IMR-90 (cell line): ENCODE measurements around the gene GPR152. TPM values are rescaled to one million over a fixed set of nuclear protein-coding genes. Genes with fewer than 3 reads are reported as not detected.

Source experiments
- ATAC-seq: fragments of 200-7000 bp; cut with Tn5 transposase; 2 replicates; pipeline ENCODE4 v1.9.1; 2020; ENCODE audit warnings: low read depth, mild to moderate bottlenecking, moderate library complexity
- BruUV-seq: library from RNA; stranded (reverse); fragments of 400-500 nt; replicated peaks from 2 replicates; lab custom pipeline; 2021; lab: Mats Ljungman, UMichigan
- CTCF ChIA-PET: fragments of 300-600 bp; formaldehyde crosslinking; extraction: SDS; loops from one replicate; lab custom pipeline; 2021; ENCODE audit warnings: antibody characterized with exemption; lab: Yijun Ruan, JAX
- POLR2A ChIA-PET: fragments of 300-600 bp; sonication (Branson Sonifier 250); formaldehyde crosslinking; loops from one replicate; lab custom pipeline; 2022; ENCODE audit warnings: antibody characterized with exemption; ENCODE audit not compliant: unreplicated experiment; lab: Charles Lee
- DNase-seq: peaks from one replicate; pipeline ENCODE4 v3.0.0; 2013
- H2AFZ ChIP-seq: replicated peaks from 2 replicates; pipeline ENCODE3; 2013; ENCODE audit warnings: low read length, mild to moderate bottlenecking; ENCODE audit not compliant: poor library complexity
- H2AK5ac ChIP-seq: 2 replicates; pipeline ENCODE4 v1.6.1; 2013; ENCODE audit warnings: low read depth, low read length, inconsistent platforms
- H2AK9ac ChIP-seq: replicated peaks from 2 replicates; pipeline ENCODE3; 2013; ENCODE audit warnings: mild to moderate bottlenecking, low read depth, low read length, moderate library complexity; ENCODE audit not compliant: poor library complexity
- H2BK120ac ChIP-seq: 2 replicates; pipeline ENCODE4 v1.6.1; 2013; ENCODE audit warnings: low read depth, low read length, inconsistent platforms
- H2BK15ac ChIP-seq: 3 replicates; pipeline ENCODE4 v1.6.1; 2013; ENCODE audit warnings: low read depth, low read length, inconsistent platforms
- H2BK20ac ChIP-seq: 2 replicates; pipeline ENCODE4 v1.6.1; 2013; ENCODE audit warnings: low read depth, mild to moderate bottlenecking, inconsistent platforms, low read length, moderate library complexity
- H2BK5ac ChIP-seq: 2 replicates; pipeline ENCODE4 v1.6.1; 2013; ENCODE audit warnings: mild to moderate bottlenecking, low read depth, low read length, inconsistent platforms; ENCODE audit not compliant: poor library complexity, severe bottlenecking
- H3K14ac ChIP-seq: replicated peaks from 2 replicates; pipeline ENCODE4 v1.6.1; 2013; ENCODE audit warnings: low read depth, low read length, inconsistent platforms
- H3K18ac ChIP-seq: 2 replicates; pipeline ENCODE4 v1.6.1; 2013; ENCODE audit warnings: low read depth, low read length, control low read depth
- H3K23ac ChIP-seq: 2 replicates; pipeline ENCODE4 v1.6.1; 2013; ENCODE audit warnings: low read depth, low read length, inconsistent platforms
- H3K27ac ChIP-seq: 2 replicates; pipeline ENCODE4 v1.5.1; 2013; ENCODE audit warnings: mild to moderate bottlenecking, control low read depth, low read length; ENCODE audit not compliant: insufficient read depth
- H3K27me3 ChIP-seq: 2 replicates; pipeline ENCODE4 v1.6.1; 2013; ENCODE audit warnings: low read length; ENCODE audit not compliant: control insufficient read depth, insufficient read depth
- H3K36me3 ChIP-seq: 2 replicates; pipeline ENCODE4 v1.6.1; 2013; ENCODE audit warnings: low read length, mixed read lengths; ENCODE audit not compliant: control insufficient read depth, insufficient read depth
- H3K4ac ChIP-seq: 2 replicates; pipeline ENCODE4 v1.6.1; 2013; ENCODE audit warnings: low read depth, low read length, inconsistent platforms
- H3K4me1 ChIP-seq: 2 replicates; pipeline ENCODE4 v1.6.1; 2013; ENCODE audit warnings: low read length, mixed read lengths; ENCODE audit not compliant: control insufficient read depth, insufficient read depth
- H3K4me2 ChIP-seq: 2 replicates; pipeline ENCODE4 v1.6.1; 2013; ENCODE audit warnings: low read depth, mild to moderate bottlenecking, control low read depth, low read length, moderate library complexity
- H3K4me3 ChIP-seq: 2 replicates; pipeline ENCODE4 v1.5.1; 2013; ENCODE audit warnings: low read depth, mild to moderate bottlenecking, control low read depth, low read length, moderate library complexity; ENCODE audit not compliant: insufficient read depth
- H3K56ac ChIP-seq: 2 replicates; pipeline ENCODE4 v1.6.1; 2013; ENCODE audit warnings: low read length, inconsistent platforms; ENCODE audit not compliant: insufficient read depth; ENCODE audit errors: extremely low read depth
- H3K79me1 ChIP-seq, 2 experiments: 2 replicates each; pipeline ENCODE4 v1.6.1; 2013; ENCODE audit warnings: low read length in 2 of 2, inconsistent platforms in 1 of 2, low read depth in 1 of 2
- H3K9ac ChIP-seq: 2 replicates; pipeline ENCODE4 v1.6.1; 2013; ENCODE audit warnings: low read depth, low read length, control low read depth
- H3K9me1 ChIP-seq: 2 replicates; pipeline ENCODE4 v1.6.1; 2013; ENCODE audit warnings: low read length, inconsistent platforms; ENCODE audit not compliant: insufficient read depth
- H3K9me3 ChIP-seq: 2 replicates; pipeline ENCODE4 v1.6.1; 2013; ENCODE audit warnings: low read length; ENCODE audit not compliant: control insufficient read depth, insufficient read depth
- H4K20me1 ChIP-seq: 2 replicates; pipeline ENCODE4 v1.6.1; 2013; ENCODE audit warnings: low read length, inconsistent platforms; ENCODE audit not compliant: insufficient read depth
- H4K5ac ChIP-seq: 2 replicates; pipeline ENCODE4 v1.6.1; 2013; ENCODE audit warnings: mild to moderate bottlenecking, low read depth, low read length, control low read depth
- H4K8ac ChIP-seq, 2 experiments: 2 replicates each; pipeline ENCODE4 v1.6.1; 2013; ENCODE audit warnings: low read depth in 2 of 2, low read length in 2 of 2, control low read depth in 1 of 2, inconsistent platforms in 1 of 2
- H4K91ac ChIP-seq: 2 replicates; pipeline ENCODE4 v1.6.1; 2013; ENCODE audit warnings: low read depth, low read length, inconsistent platforms; ENCODE audit not compliant: insufficient read depth
- CTCF ChIP-seq: conservative IDR thresholded peaks from 2 replicates; pipeline ENCODE4 v1.5.1; 2012; ENCODE audit warnings: mild to moderate bottlenecking, low read depth, low read length, improper control_type of control experiment
- ELK1 ChIP-seq: fragments of 150-350 bp; IDR thresholded peaks from 2 replicates; pipeline ENCODE4 v1.6.1; 2016; ENCODE audit warnings: low read depth, mild to moderate bottlenecking, low read length, moderate library complexity, borderline replicate concordance
- MAFK ChIP-seq: IDR thresholded peaks from 2 replicates; pipeline ENCODE4 v1.6.1; 2012; ENCODE audit warnings: low read depth, low read length, improper control_type of control experiment
- MXI1 ChIP-seq: IDR thresholded peaks from 2 replicates; pipeline ENCODE4 v1.6.1; 2012; ENCODE audit warnings: low read depth, mild to moderate bottlenecking, low read length, moderate library complexity, borderline replicate concordance
- RAD21 ChIP-seq: IDR thresholded peaks from 2 replicates; pipeline ENCODE4 v1.6.1; 2012; ENCODE audit warnings: low read length, improper control_type of control experiment
- WGBS, 2 experiments: methylation state at CpG; one replicate each; pipeline versions ENCODE4 v1.1.5 to v1.1.7; 2013; ENCODE audit warnings: missing lambda C conversion rate in 2 of 2; ENCODE audit not compliant: insufficient read length in 1 of 2; ENCODE audit errors: extremely low coverage in 2 of 2; 5-methylcytosine and 5-hydroxymethylcytosine counted together
- dilution Hi-C: fragments of 300-500 bp; cut with HindIII; formaldehyde crosslinking; loops from one replicate; pipeline ENCODE4 v1.14.3; 2018; ENCODE audit warnings: low sequenced_read_pairs; ENCODE audit not compliant: unreplicated experiment
- in situ Hi-C: fragments of 300-500 bp; cut with MboI; formaldehyde crosslinking; loops from 3 replicates; pipeline ENCODE4 v1.14.3; 2019; ENCODE audit warnings: low sequenced_read_pairs, inconsistent platforms, mixed read lengths
- intact Hi-C: fragments of 100-400 bp; cut with micrococcal nuclease; formaldehyde crosslinking; loops from 2 replicates; pipeline ENCODE4 v1.10.0; 2022
- polyA plus RNA-seq, 3 experiments: library from polyadenylated mRNA; depleted of rRNA; stranded (reverse); fragments of >200 nt; gene quantifications; 2 replicates each; pipeline ENCODE4 v1.2.3, GENCODE V29; 2012; ENCODE audit warnings: low replicate concordance in 1 of 3
- total RNA-seq: library from RNA; depleted of rRNA; stranded (reverse); fragments of >200 nt; gene quantifications from 2 replicates; pipeline ENCODE4 v1.2.3, GENCODE V29; 2012

GPR152 gene
- total and polyA plus RNA-seq, 2 of the 4 experiments (the other 2 are of a cell fraction) = not detected

GRCh38 chr11:67499808-67500483 lies 47.4 kb upstream of the GPR152 start:
- H3K4ac ChIP-seq = no peak overlapping the region
- intact Hi-C loops (no loop called here), in situ Hi-C loops (no loop called here), dilution Hi-C loops (no loop called here)
- H3K9ac ChIP-seq = no peak overlapping the region
- H2BK5ac ChIP-seq = no peak overlapping the region
- no peaks in the 10 kb centered on the region for H3K9me3 ChIP-seq
- no peak overlapping the region for H3K14ac ChIP-seq
- no peaks in the 10 kb centered on the region for H3K27me3 ChIP-seq
- no peak overlapping the region for H2BK120ac ChIP-seq
- H4K5ac ChIP-seq = no peak overlapping the region
- H2AK9ac ChIP-seq = no peak overlapping the region
- H4K91ac ChIP-seq = no peak overlapping the region
- no peak overlapping the region for H2AFZ ChIP-seq
- H3K18ac ChIP-seq = no peak overlapping the region
- H3K56ac ChIP-seq = no peak overlapping the region
- ATAC-seq (no peak), DNase-seq (no peak)
- H2BK15ac ChIP-seq = no peak overlapping the region
- H2BK20ac ChIP-seq = no peak overlapping the region
- H3K79me1 ChIP-seq = peaks cover 4 to 27% of the 10 kb centered on the region in 2 experiments; a peak in 3 of 4 replicates
- H3K23ac ChIP-seq = no peak overlapping the region
- no peak overlapping the region for H2AK5ac ChIP-seq
- no peak overlapping the region for H3K4me2 ChIP-seq
- CTCF ChIA-PET = no interaction called here
- no TSS peak for BruUV-seq
- no peak overlapping the region for H3K4me3 ChIP-seq
- H4K20me1 ChIP-seq = no peaks in the 10 kb centered on the region
- peaks cover 3% of the 10 kb centered on the region; the same call in 1 of the 2 replicates for H3K4me1 ChIP-seq
- H3K9me1 ChIP-seq = peaks cover 4% of the 10 kb centered on the region
- no peak overlapping the region for H3K27ac ChIP-seq
- H4K8ac ChIP-seq = no peak overlapping the region
- H3K36me3 ChIP-seq = peaks cover 26% of the 10 kb centered on the region
- TF ChIP-seq ELK1 = no peak
- no peak for TF ChIP-seq MAFK
- TF ChIP-seq MXI1 = no peak
- TF ChIP-seq CTCF = no peak
- no peak for TF ChIP-seq RAD21
- 97% methylated on average over 8 of the region's 26 CpGs; no CpG with 5 or more reads in 1 of the 2 experiments for WGBS, 2 experiments
- POLR2A ChIA-PET = no interaction called here
